Adrenal gland (tissue), 12 donors: Measurements from ENCODE around the gene RHO. TPM values are rescaled to one million over a fixed set of nuclear protein-coding genes. Genes with fewer than 3 reads are reported as not detected.

Experiments
- DNase-seq, 7 donors: peaks; one replicate each; pipeline ENCODE4 v3.0.0-alpha.2; 2019 to 2020
- H3K27ac ChIP-seq, 5 donors: fragments of 200-600 bp; sonication (generic) in 4 of 5; 1 replicate in 3 of 5; 2 replicates in 2 of 5; pipeline versions ENCODE4 v1.5.1 to v1.8.0; 2016 to 2020; ENCODE audit warnings: mild to moderate bottlenecking in 1 of 5
- H3K27me3 ChIP-seq: fragments of 200-600 bp; 2 replicates; pipeline ENCODE4 v1.8.0; 2021
- H3K36me3 ChIP-seq, 2 donors: fragments of 200-600 bp; replicated peaks in 1 of 2; 1 replicate in 1 of 2; 2 replicates in 1 of 2; pipeline versions ENCODE4 v1.5.1 to v1.8.0; 2018 to 2022
- H3K4me1 ChIP-seq, 2 donors: fragments of 200-600 bp; replicated peaks in 1 of 2; 1 replicate in 1 of 2; 2 replicates in 1 of 2; pipeline versions ENCODE4 v1.5.1 to v1.8.0; 2018 to 2021
- H3K4me3 ChIP-seq, 4 donors: fragments of 200-600 bp; sonication (generic) in 3 of 4; one replicate each; pipeline ENCODE4 v1.5.1; 2016 to 2018
- H3K9me3 ChIP-seq, 3 donors: fragments of 200-600 bp; sonication (generic) in 1 of 3; replicated peaks in 1 of 3; 1 replicate in 2 of 3; 2 replicates in 1 of 3; pipeline versions ENCODE4 v1.5.1 to v1.8.0; 2016 to 2021
- POLR2A ChIP-seq, 2 donors: fragments of 450-650 bp; IDR thresholded peaks; one replicate each; pipeline ENCODE4 v1.6.1; 2017; ENCODE audit warnings: antibody characterized with exemption in 2 of 2, mild to moderate bottlenecking in 2 of 2, moderate library complexity in 1 of 2
- WGBS, 4 donors: extraction: QIAGEN DNeasy Blood & Tissue Kit in 2 of 4; methylation state at CpG; one replicate each; pipeline versions ENCODE4 v1.1.5 to v1.1.7; 2013 to 2017; 5-methylcytosine and 5-hydroxymethylcytosine counted together
- intact Hi-C, 2 donors: fragments of 100-400 bp; cut with DNase I; formaldehyde crosslinking; loops; one replicate each; pipeline versions ENCODE4 v1.14.1 to v1.15.0; 2022 to 2023
- polyA plus RNA-seq, 3 donors: library from polyadenylated mRNA; stranded (reverse); fragments of 200-250 nt in 2 of 3; fragments of 350-450 nt in 1 of 3; fragmentation: Illumina TruSeq in 1 of 3; extraction: RNeasy Lipid Tissue Mini Kit (QIAGEN cat#74804) in 1 of 3; gene quantifications; one replicate each; pipeline ENCODE4 v1.2.3, GENCODE V29; 2013 to 2014
- total RNA-seq, 9 donors: library from RNA; depleted of rRNA in 4 of 9; stranded (reverse); fragments of >200 nt in 4 of 9; fragments of 120-200 nt in 1 of 9; fragmentation: NEBNext Ultra II Directional in 1 of 9; extraction: Animal tissue kit (Norgen Biotek cat#: 25700) in 1 of 9; gene quantifications; one replicate each; pipeline versions ENCODE4 v1.1.0 to v1.2.4, GENCODE V29; 2013 to 2023
- TF ChIP-seq, protein P1 (sequence below), 6 experiments: fragments of 450-650 bp in 4 of 6; fragments of 200-600 bp in 2 of 6; sonication (generic) in 1 of 6; IDR thresholded peaks; 1 replicate in 5 of 6; 2 replicates in 1 of 6; pipeline versions ENCODE4 v1.5.1 to v1.8.0; 2016 to 2021; ENCODE audit warnings: antibody characterized with exemption in 6 of 6, mild to moderate bottlenecking in 2 of 6, moderate library complexity in 1 of 6
- donor health status: healthy with polysubstance abuse.
- donor health status: Bipolar disorder and iron deficiency.
- donor health status: DM: yes; HTN: yes; CAD: no.
- donor health status: DM: no; HTN: no; CAD: no.
- donor health status: DM: no; HTN: no; CAD: no.
- donor health status: DM: yes; HTN: yes; CAD: no.

RHO gene
- total and polyA plus RNA-seq, 12 donors, result not detected

DNA sequence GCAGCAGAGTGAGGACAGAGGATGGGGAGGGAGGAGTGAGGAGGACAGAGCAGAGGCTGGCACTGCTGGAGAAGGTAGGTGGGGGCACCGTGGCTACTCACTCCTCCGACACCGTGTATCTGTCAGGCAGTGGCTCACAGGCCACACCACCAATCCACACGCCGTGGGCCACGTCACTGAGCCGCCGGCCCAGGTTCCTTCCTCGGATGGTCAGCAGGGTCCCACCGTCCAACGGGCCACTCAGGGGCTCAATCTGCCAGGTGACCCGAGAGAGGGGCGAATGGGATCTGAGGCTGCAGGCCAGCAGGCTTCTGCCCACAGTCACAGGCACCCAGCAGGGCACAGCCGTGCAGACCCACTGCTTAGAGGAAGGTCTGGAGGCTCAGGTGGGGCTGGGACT lies 45.1 kb downstream of the RHO start:
- Histone ChIP-seq H3K27me3 (no peaks in the 10 kb centered on the region), H3K36me3 (peaks cover 0 to 66% of the 10 kb centered on the region in 2 donors), H3K27ac (no peak overlapping the region), H3K4me3 (no peak overlapping the region), H3K4me1 (peaks cover 0 to 12% of the 10 kb centered on the region in 2 donors), H3K9me3 (no peaks in the 10 kb centered on the region)
- 90 to 94% (median 92%) methylated on average over 6 to 14 of the region's 14 CpGs for WGBS, 4 donors
- TF ChIP-seq POLR2A (IDR thresholded peaks at IDR 0.05), result no peak
- TF ChIP-seq, protein P1, sequence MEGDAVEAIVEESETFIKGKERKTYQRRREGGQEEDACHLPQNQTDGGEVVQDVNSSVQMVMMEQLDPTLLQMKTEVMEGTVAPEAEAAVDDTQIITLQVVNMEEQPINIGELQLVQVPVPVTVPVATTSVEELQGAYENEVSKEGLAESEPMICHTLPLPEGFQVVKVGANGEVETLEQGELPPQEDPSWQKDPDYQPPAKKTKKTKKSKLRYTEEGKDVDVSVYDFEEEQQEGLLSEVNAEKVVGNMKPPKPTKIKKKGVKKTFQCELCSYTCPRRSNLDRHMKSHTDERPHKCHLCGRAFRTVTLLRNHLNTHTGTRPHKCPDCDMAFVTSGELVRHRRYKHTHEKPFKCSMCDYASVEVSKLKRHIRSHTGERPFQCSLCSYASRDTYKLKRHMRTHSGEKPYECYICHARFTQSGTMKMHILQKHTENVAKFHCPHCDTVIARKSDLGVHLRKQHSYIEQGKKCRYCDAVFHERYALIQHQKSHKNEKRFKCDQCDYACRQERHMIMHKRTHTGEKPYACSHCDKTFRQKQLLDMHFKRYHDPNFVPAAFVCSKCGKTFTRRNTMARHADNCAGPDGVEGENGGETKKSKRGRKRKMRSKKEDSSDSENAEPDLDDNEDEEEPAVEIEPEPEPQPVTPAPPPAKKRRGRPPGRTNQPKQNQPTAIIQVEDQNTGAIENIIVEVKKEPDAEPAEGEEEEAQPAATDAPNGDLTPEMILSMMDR (IDR thresholded peaks at IDR 0.05), result no peak
- intact Hi-C loops, result no loop called here
- DNase-seq, result no peak

- peaks cover 0 to 12% of the 10 kb centered on the region in 2 donors for H3K4me1 ChIP-seq
- intact Hi-C loops, result no loop called here
- peaks cover 0 to 62% of the 10 kb centered on the region in 2 donors for H3K36me3 ChIP-seq
- no peak overlapping the region for H3K27ac ChIP-seq
- no peak for TF ChIP-seq POLR2A (IDR thresholded peaks at IDR 0.05)
- TF ChIP-seq, protein P1 (IDR thresholded peaks at IDR 0.05), result no peak
- H3K4me3 ChIP-seq, result no peak overlapping the region
- WGBS, 4 donors, result 93 to 97% (median 94%) methylated on average over 16 to 24 of the region's 24 CpGs
- H3K27me3 ChIP-seq, result no peaks in the 10 kb centered on the region
- no peak for DNase-seq
- no peaks in the 10 kb centered on the region for H3K9me3 ChIP-seq
These were observed 45.8 kb downstream of the RHO start for GRCh38 chr3:129574206-129574605.

DNA sequence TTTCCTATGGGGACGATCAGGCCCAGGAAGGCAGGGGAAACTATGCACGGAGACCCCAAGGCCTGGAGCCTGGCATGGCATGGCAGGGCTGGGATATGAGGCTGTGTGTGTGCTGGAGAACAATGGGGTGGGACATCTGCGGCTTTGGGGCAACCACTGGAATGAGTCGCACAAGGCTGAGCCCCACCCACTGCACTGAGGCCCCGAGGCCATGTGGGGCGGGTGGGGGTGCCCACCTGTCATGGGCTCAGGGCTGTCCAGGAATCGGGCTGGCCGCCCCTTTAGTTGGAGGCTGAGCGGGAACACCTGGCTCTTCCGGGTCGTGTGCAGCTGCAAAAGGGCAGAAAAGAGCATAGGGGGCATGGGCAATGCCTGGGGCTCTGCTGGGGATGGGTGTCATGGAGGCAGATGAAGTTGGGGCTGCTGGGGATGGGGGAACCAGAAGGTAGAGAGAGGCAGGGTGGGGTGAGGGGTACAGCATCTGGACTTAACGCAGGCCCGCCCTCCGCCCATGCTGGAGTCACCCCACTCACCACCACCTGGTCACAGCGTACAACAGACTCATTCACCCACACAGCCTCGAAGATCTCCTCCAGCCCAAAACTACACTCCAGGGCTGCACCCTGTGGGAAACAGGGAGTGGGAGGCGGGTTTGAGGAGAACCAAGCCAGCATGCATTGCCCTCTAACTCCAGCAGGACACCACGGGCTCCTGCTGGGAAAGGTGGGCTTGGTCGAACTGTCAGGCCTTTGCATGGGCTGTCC lies 47.0 kb downstream of the RHO start:
- peak overlapping the region in 1 of 5 donors; percentile 90 for H3K27ac ChIP-seq
- WGBS, 4 donors, result 81 to 89% (median 85%) methylated on average over 11 to 19 of the region's 19 CpGs
- H3K4me3 ChIP-seq, result no peak overlapping the region
- no peak for DNase-seq
- peaks cover 0 to 51% of the 10 kb centered on the region in 2 donors for H3K36me3 ChIP-seq
- H3K9me3 ChIP-seq, result no peaks in the 10 kb centered on the region
- peaks cover 0 to 12% of the 10 kb centered on the region in 2 donors for H3K4me1 ChIP-seq
- no peak for TF ChIP-seq POLR2A (IDR thresholded peaks at IDR 0.05)
- TF ChIP-seq, protein P1 (IDR thresholded peaks at IDR 0.05), result no peak
- no peaks in the 10 kb centered on the region for H3K27me3 ChIP-seq
- intact Hi-C loops, result no loop called here

DNA sequence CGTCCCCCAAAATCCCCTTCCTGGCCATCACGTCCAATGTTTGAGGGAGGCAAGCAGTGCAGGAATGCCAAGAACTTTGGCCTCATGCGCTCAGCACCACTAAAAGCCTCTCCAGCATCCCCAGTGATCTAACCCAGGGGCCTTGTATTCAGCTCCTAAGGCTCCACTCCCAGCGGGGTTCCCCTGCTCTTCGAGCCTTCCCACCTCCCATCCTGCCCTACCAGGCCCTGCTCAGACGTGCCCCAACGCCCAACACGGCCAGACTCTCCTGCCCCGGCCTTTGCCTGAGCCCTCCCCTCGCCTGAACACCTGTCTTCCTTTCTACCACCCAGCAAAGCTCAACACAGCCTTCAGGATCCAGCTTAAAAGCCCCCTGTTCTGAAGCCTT lies 47.6 kb downstream of the RHO start:
- no peak for DNase-seq
- WGBS, 4 donors, result 86 to 93% (median 92%) methylated on average over 9 to 10 of the region's 10 CpGs

More for the DNA sequence above, 47.6 kb downstream of the RHO start:
- Histone ChIP-seq H3K4me3 (no peak overlapping the region), H3K27ac (peak overlapping the region in 2 of 5 donors; percentile 80 to 90), H3K9me3 (no peaks in the 10 kb centered on the region), H3K27me3 (no peaks in the 10 kb centered on the region), H3K4me1 (peaks cover 0 to 12% of the 10 kb centered on the region in 2 donors), H3K36me3 (peaks cover 0 to 45% of the 10 kb centered on the region in 2 donors)
- intact Hi-C loops, result no loop called here
- TF ChIP-seq POLR2A (IDR thresholded peaks at IDR 0.05), result no peak
- TF ChIP-seq, protein P1 (IDR thresholded peaks at IDR 0.05), result no peak
